Upper lobe of left lung (tissue), 6 donors: ENCODE data around the gene CDK5RAP2. TPM values are rescaled to one million over a fixed set of nuclear protein-coding genes. Genes with fewer than 3 reads are reported as not detected.
A peak's percentile ranks its signal among the peaks of the same experiment; 100 is the strongest.

ENCODE experiments used
- ATAC-seq, 2 donors: fragments of 200-7000 bp; cut with Tn5 transposase; one replicate each; pipeline ENCODE4 v1.9.1; 2022; ENCODE audit warnings: mild to moderate bottlenecking in 2 of 2, moderate library complexity in 2 of 2; ENCODE audit not compliant: low FRiP score in 2 of 2
- DNase-seq, 2 donors: peaks; one replicate each; pipeline ENCODE4 v3.0.0-alpha.2; 2019 to 2020
- H3K27ac ChIP-seq, 4 donors: fragments of 200-600 bp; sonication (generic); one replicate each; pipeline ENCODE4 v1.5.1; 2016 to 2019
- H3K27me3 ChIP-seq, 4 donors: fragments of 200-600 bp; sonication (generic); one replicate each; pipeline ENCODE4 v1.5.1; 2017 to 2019
- H3K36me3 ChIP-seq, 4 donors: fragments of 200-600 bp; sonication (generic); one replicate each; pipeline ENCODE4 v1.5.1; 2016 to 2019
- H3K4me1 ChIP-seq, 4 donors: fragments of 200-600 bp; sonication (generic); one replicate each; pipeline ENCODE4 v1.5.1; 2018 to 2019
- H3K4me3 ChIP-seq, 4 donors: fragments of 200-600 bp; sonication (generic); one replicate each; pipeline ENCODE4 v1.5.1; 2017 to 2019; ENCODE audit warnings: mild to moderate bottlenecking in 2 of 4, moderate library complexity in 1 of 4
- H3K9me3 ChIP-seq, 4 donors: fragments of 200-600 bp; sonication (generic); one replicate each; pipeline ENCODE4 v1.5.1; 2018 to 2019
- EP300 ChIP-seq, 4 donors: sonication (generic); formaldehyde crosslinking; IDR thresholded peaks; one replicate each; pipeline ENCODE4 v1.5.1; 2017; ENCODE audit warnings: antibody characterized with exemption in 4 of 4, control low read depth in 2 of 4
- POLR2A ChIP-seq, 4 donors: fragments of 450-650 bp; IDR thresholded peaks; one replicate each; pipeline ENCODE4 v1.5.1; 2016 to 2017; ENCODE audit warnings: antibody characterized with exemption in 4 of 4, mild to moderate bottlenecking in 2 of 4
- POLR2AphosphoS5 ChIP-seq, 2 donors: sonication (generic); formaldehyde crosslinking; IDR thresholded peaks; one replicate each; pipeline ENCODE4 v1.5.1; 2017; ENCODE audit warnings: antibody characterized with exemption in 2 of 2
- WGBS, 2 donors: methylation state at CpG; one replicate each; pipeline ENCODE4 v1.1.5; 2017 to 2018; 5-methylcytosine and 5-hydroxymethylcytosine counted together
- total RNA-seq, 6 donors: library from RNA; depleted of rRNA in 4 of 6; stranded (reverse); fragments of >200 nt in 4 of 6; gene quantifications; one replicate each; pipeline versions ENCODE4 v1.1.0 to v1.2.1, GENCODE V29; 2016 to 2021
- TF ChIP-seq, protein P1 (sequence below), 6 experiments: fragments of 450-650 bp in 4 of 6; fragments of 200-600 bp in 2 of 6; sonication (generic) in 2 of 6; IDR thresholded peaks; one replicate each; pipeline ENCODE4 v1.5.1; 2016 to 2019; ENCODE audit warnings: antibody characterized with exemption in 6 of 6
- donor health status: DM: no; HTN: no; CAD: no; lungs with moderate emphysema.
- donor health status: DM: no; HTN: yes; CAD: no; lungs with severe emphysema.

Gene CDK5RAP2
- total RNA-seq, 6 donors from 2014 or later, result 41.7 to 137 (median 51.6) TPM

DNA sequence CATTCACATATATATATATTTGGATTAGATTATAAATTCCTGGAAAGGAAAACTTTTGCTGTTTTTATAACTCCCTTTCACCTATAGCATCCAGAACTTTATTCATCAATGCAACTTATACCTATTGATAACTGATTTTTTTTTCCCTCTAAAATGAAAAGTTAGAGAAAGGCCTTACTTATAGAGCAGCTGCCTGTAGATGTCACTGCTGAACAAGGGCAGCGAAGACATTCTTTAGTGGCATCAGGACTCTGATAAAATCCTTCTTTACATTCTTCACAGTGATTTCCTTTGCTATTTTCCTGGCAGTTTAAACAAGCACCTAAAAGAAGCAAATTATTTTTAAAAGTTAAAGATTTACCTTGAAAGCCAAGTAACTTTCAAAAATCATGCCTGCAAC, 32.3 kb upstream of the CDK5RAP2 start:
- no peak for DNase-seq
- H3K4me3 ChIP-seq, result no peak overlapping the region
- no peaks in the 10 kb centered on the region for H3K9me3 ChIP-seq
- no peak for TF ChIP-seq POLR2AphosphoS5 (IDR thresholded peaks at IDR 0.05)
- TF ChIP-seq, protein P1, sequence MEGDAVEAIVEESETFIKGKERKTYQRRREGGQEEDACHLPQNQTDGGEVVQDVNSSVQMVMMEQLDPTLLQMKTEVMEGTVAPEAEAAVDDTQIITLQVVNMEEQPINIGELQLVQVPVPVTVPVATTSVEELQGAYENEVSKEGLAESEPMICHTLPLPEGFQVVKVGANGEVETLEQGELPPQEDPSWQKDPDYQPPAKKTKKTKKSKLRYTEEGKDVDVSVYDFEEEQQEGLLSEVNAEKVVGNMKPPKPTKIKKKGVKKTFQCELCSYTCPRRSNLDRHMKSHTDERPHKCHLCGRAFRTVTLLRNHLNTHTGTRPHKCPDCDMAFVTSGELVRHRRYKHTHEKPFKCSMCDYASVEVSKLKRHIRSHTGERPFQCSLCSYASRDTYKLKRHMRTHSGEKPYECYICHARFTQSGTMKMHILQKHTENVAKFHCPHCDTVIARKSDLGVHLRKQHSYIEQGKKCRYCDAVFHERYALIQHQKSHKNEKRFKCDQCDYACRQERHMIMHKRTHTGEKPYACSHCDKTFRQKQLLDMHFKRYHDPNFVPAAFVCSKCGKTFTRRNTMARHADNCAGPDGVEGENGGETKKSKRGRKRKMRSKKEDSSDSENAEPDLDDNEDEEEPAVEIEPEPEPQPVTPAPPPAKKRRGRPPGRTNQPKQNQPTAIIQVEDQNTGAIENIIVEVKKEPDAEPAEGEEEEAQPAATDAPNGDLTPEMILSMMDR (IDR thresholded peaks at IDR 0.05), result no peak
- no peak for TF ChIP-seq EP300 (IDR thresholded peaks at IDR 0.05)
- no peak for TF ChIP-seq POLR2A (IDR thresholded peaks at IDR 0.05)
- H3K27ac ChIP-seq, result no peak overlapping the region
- WGBS, 2 donors, result 94 to 96% methylated on average over 1 of the region's 1 CpG
- H3K27me3 ChIP-seq, result no peaks in the 10 kb centered on the region
- peaks cover 0 to 55% (median 9%) of the 10 kb centered on the region in 4 donors for H3K36me3 ChIP-seq
- ATAC-seq, result no peak
- no peaks in the 10 kb centered on the region for H3K4me1 ChIP-seq

DNA sequence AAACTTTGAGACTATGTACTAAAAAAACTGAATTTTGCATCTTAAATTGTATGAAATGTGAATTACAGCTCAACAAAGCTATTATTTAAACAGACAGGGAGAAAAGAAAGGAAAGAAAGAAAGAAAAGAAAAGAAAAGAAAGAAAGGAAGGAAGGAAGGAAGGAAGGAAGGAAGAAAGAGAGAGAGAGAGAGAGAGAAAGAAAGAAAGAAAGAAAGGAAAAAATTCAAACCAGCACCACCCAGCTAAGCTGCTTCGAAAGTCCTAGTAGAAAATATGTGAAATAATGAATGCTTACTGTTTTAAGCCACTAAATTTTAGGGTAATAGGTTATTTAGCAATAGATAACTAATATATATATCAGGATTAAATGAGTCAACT, 31.7 kb upstream of the CDK5RAP2 start:
- DNase-seq (no peak), ATAC-seq (no peak)
- Histone ChIP-seq H3K36me3 (peaks cover 0 to 60% (median 11%) of the 10 kb centered on the region in 4 donors), H3K4me3 (no peak overlapping the region), H3K4me1 (no peaks in the 10 kb centered on the region), H3K27ac (no peak overlapping the region), H3K27me3 (no peaks in the 10 kb centered on the region), H3K9me3 (no peaks in the 10 kb centered on the region)
- WGBS, 2 donors, result 84 to 93% methylated on average over 1 of the region's 1 CpG
- no peak for TF ChIP-seq EP300 (IDR thresholded peaks at IDR 0.05)

GRCh38 chr9:120610975-120611689, 31.2 kb upstream of the CDK5RAP2 start:
- DNase-seq (no peak), ATAC-seq (no peak)
- Histone ChIP-seq H3K4me3 (no peak overlapping the region), H3K27me3 (no peaks in the 10 kb centered on the region), H3K9me3 (no peaks in the 10 kb centered on the region), H3K27ac (no peak overlapping the region), H3K36me3 (peaks cover 0 to 66% (median 13%) of the 10 kb centered on the region in 4 donors), H3K4me1 (no peaks in the 10 kb centered on the region)
- TF ChIP-seq, protein P1 (IDR thresholded peaks at IDR 0.05), result peak in 1 of 6 experiments; percentile 9
- TF ChIP-seq POLR2AphosphoS5 (IDR thresholded peaks at IDR 0.05) (no peak), EP300 (IDR thresholded peaks at IDR 0.05) (no peak)

DNA sequence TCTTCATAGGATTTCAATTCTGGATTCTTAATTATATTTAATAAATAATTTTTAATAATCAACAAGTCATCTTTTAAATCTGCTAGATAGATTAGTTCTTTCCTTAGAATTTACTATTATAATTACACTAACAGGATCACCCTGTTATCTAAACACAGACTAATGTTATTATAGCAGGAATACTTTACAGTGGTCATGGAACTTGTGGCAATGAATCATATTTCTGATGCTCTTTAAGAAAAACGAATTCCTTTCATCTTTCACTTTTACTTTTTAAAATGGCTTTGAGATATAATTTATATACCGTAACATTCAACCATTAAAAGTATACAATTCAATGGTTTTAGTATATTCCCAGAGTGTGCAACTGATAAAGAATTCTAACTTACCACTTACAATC, 29.7 kb upstream of the CDK5RAP2 start:
- H3K36me3 ChIP-seq, result peaks cover 0 to 69% (median 21%) of the 10 kb centered on the region in 4 donors
- H3K4me1 ChIP-seq, result no peaks in the 10 kb centered on the region
- 92 to 93% methylated on average over 2 of the region's 2 CpGs for WGBS, 2 donors
- no peak for ATAC-seq
- H3K4me3 ChIP-seq, result no peak overlapping the region
- TF ChIP-seq POLR2A (IDR thresholded peaks at IDR 0.05) (no peak), POLR2AphosphoS5 (IDR thresholded peaks at IDR 0.05) (no peak)
- TF ChIP-seq, protein P1 (IDR thresholded peaks at IDR 0.05), result no peak
- H3K27ac ChIP-seq, result no peak overlapping the region
- no peaks in the 10 kb centered on the region for H3K9me3 ChIP-seq
- DNase-seq, result no peak
- H3K27me3 ChIP-seq, result no peaks in the 10 kb centered on the region

DNA sequence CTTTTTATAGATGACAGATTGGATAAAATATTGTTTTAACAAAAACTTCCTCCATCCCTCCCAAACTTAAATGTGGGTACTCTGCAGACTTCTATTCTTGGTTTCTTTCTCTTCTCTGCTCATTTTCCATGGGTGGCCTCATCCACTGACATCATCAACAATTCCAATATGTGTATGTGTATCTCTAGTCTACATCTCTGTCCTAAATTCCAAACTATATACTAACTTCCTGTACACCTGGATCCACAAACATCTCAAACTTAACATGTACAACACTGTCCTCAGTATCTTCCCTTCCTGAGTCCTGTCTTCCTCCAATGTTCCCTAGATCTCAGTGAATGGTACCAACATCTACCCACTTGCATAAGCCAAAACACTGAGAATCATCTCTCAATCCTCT, 28.5 kb upstream of the CDK5RAP2 start:
- Histone ChIP-seq H3K4me3 (no peak overlapping the region), H3K27ac (no peak overlapping the region), H3K4me1 (no peaks in the 10 kb centered on the region), H3K27me3 (no peaks in the 10 kb centered on the region), H3K9me3 (no peaks in the 10 kb centered on the region), H3K36me3 (peaks cover 0 to 79% (median 24%) of the 10 kb centered on the region in 4 donors)
- DNase-seq (no peak), ATAC-seq (no peak)
- TF ChIP-seq POLR2AphosphoS5 (IDR thresholded peaks at IDR 0.05), result no peak
- TF ChIP-seq, protein P1 (IDR thresholded peaks at IDR 0.05), result no peak
- no peak for TF ChIP-seq EP300 (IDR thresholded peaks at IDR 0.05)
- TF ChIP-seq POLR2A (IDR thresholded peaks at IDR 0.05), result no peak
